OCI-LY3 (cell line): ENCODE measurements around the gene PDK1.

Experiments used
- CTCF ChIP-seq: fragments of 200-600, 300-600 bp; sonication (generic); IDR thresholded peaks from 2 replicates; pipeline ENCODE4 v1.5.1; 2014; ENCODE audit warnings: antibody characterized with exemption, low read length, low read depth
- EZH2phosphoT487 ChIP-seq: fragments of 200-600 bp; shearing (Covaris generic); IDR thresholded peaks from 2 replicates; pipeline ENCODE4 v1.6.1; 2018; ENCODE audit warnings: antibody characterized with exemption, mixed run types, low read depth

- TF ChIP-seq CTCF: no peak
- TF ChIP-seq EZH2phosphoT487: no peak
These were observed 42.9 kb upstream of the PDK1 start for GRCh38 chr2:172512810-172513523.
